ENCODE results near the gene TRIM31.

TRIM31 gene

GRCh38 chr6:30113841-30114240, 951 bp upstream of the TRIM31 start:
- Histone ChIP-seq H3K4me3 (ENCODE audit: low read length) (no peak overlapping the region), H2BK15ac (replicated peaks; ENCODE audit: low read depth) (no peak overlapping the region), H3K23ac (ENCODE audit: low read length) (no peak overlapping the region), H3K4me1 (ENCODE audit: control insufficient read depth, low read depth, low read length) (no peaks in the 10 kb centered on the region), H2BK5ac (ENCODE audit: low read length) (no peak overlapping the region), H3K36me3 (ENCODE audit: control insufficient read depth, insufficient read depth, low read length) (no peaks in the 10 kb centered on the region), H3K9ac (ENCODE audit: low read length) (no peak overlapping the region), H3K27me3 (ENCODE audit: insufficient read depth, low read length, poor library complexity) (peaks cover 2% of the 10 kb centered on the region), H2AK5ac (ENCODE audit: low read length) (no peak overlapping the region), H3K79me2 (ENCODE audit: control insufficient read depth, insufficient read depth, low read length) (no peaks in the 10 kb centered on the region), H4K8ac (ENCODE audit: low read depth, low read length) (no peak overlapping the region), H4K5ac (ENCODE audit: low read length) (no peak overlapping the region), H3K18ac (ENCODE audit: low read length) (no peak overlapping the region), H3K4me2 (ENCODE audit: low read length) (no peak overlapping the region), H3K79me1 (ENCODE audit: low read length) (no peaks in the 10 kb centered on the region), H2BK120ac (ENCODE audit: low read depth, low read length) (no peak overlapping the region), H3K4ac (ENCODE audit: low read depth, low read length) (no peak overlapping the region), H3K27ac (ENCODE audit: low read depth, low read length) (no peak overlapping the region), H3K56ac (ENCODE audit: low read length) (no peak overlapping the region)
- WGBS (ENCODE audit: extremely low coverage, insufficient coverage, low lambda C conversion rate) = no CpG with 5 or more reads among the region's 1 CpG
- no peak for DNase-seq

GRCh38 chr6:30112402-30112994, 392 bp downstream of the TRIM31 start:
- H3K4me3 ChIP-seq (ENCODE audit: low read length) = no peak overlapping the region
- no peak overlapping the region for H2BK15ac ChIP-seq (replicated peaks; ENCODE audit: low read depth)
- no peaks in the 10 kb centered on the region for H3K79me1 ChIP-seq (ENCODE audit: low read length)
- H3K18ac ChIP-seq (ENCODE audit: low read length) = no peak overlapping the region
- H2AK5ac ChIP-seq (ENCODE audit: low read length) = no peak overlapping the region
- no peak overlapping the region for H3K4me2 ChIP-seq (ENCODE audit: low read length)
- no peak for DNase-seq
- H2BK5ac ChIP-seq (ENCODE audit: low read length) = no peak overlapping the region
- H3K23ac ChIP-seq (ENCODE audit: low read length) = no peak overlapping the region
- H3K36me3 ChIP-seq (ENCODE audit: control insufficient read depth, insufficient read depth, low read length) = no peaks in the 10 kb centered on the region
- no peak overlapping the region for H3K9ac ChIP-seq (ENCODE audit: low read length)
- no peak overlapping the region for H3K27ac ChIP-seq (ENCODE audit: low read depth, low read length)
- H3K4ac ChIP-seq (ENCODE audit: low read depth, low read length) = no peak overlapping the region
- no CpG with 5 or more reads among the region's 10 CpGs for WGBS (ENCODE audit: extremely low coverage, insufficient coverage, low lambda C conversion rate)
- H3K4me1 ChIP-seq (ENCODE audit: control insufficient read depth, low read depth, low read length) = no peaks in the 10 kb centered on the region
- peaks cover 2% of the 10 kb centered on the region for H3K27me3 ChIP-seq (ENCODE audit: insufficient read depth, low read length, poor library complexity)
- H4K5ac ChIP-seq (ENCODE audit: low read length) = no peak overlapping the region
- no peaks in the 10 kb centered on the region for H3K79me2 ChIP-seq (ENCODE audit: control insufficient read depth, insufficient read depth, low read length)
- H3K56ac ChIP-seq (ENCODE audit: low read length) = no peak overlapping the region
- no peak overlapping the region for H2BK120ac ChIP-seq (ENCODE audit: low read depth, low read length)
- H4K8ac ChIP-seq (ENCODE audit: low read depth, low read length) = no peak overlapping the region

DNA sequence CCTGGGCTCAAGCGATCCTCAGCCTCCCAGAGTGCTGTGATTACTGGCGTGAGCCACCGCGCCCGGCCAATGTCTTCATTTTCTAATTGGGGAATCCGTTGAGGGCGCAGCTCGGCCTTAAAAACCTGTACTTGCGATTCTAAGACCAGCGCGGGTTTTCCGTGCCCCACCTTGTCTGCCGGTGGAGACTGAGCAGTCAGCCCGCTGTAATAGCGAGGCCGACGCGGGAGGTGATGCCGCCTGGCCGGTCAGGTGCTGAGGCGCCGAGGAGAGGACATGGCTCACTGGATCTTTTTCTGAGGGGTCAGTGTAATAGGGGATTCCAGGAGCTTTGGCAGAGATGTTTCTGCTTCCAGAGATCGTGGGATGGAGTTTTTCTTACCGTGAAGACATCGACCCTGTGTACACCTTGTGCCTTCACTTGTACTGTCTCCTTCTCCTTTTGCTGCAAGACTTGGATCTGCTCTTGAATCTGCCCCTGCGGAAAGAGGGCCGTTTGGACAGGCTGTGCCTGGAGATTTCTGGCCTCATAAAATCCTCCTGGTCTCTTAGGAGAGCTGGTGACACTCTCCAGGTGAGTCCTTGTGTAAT, 1.5 kb downstream of the TRIM31 start:
- Histone ChIP-seq H2AK5ac (ENCODE audit: low read length) (no peak overlapping the region), H4K5ac (ENCODE audit: low read length) (no peak overlapping the region), H3K23ac (ENCODE audit: low read length) (no peak overlapping the region), H3K4me1 (ENCODE audit: control insufficient read depth, low read depth, low read length) (no peaks in the 10 kb centered on the region), H3K36me3 (ENCODE audit: control insufficient read depth, insufficient read depth, low read length) (no peaks in the 10 kb centered on the region), H2BK15ac (replicated peaks; ENCODE audit: low read depth) (no peak overlapping the region), H3K9ac (ENCODE audit: low read length) (no peak overlapping the region), H3K4ac (ENCODE audit: low read depth, low read length) (no peak overlapping the region), H2BK120ac (ENCODE audit: low read depth, low read length) (no peak overlapping the region), H3K4me2 (ENCODE audit: low read length) (no peak overlapping the region), H2BK5ac (ENCODE audit: low read length) (no peak overlapping the region), H3K18ac (ENCODE audit: low read length) (no peak overlapping the region), H4K8ac (ENCODE audit: low read depth, low read length) (no peak overlapping the region), H3K27ac (ENCODE audit: low read depth, low read length) (no peak overlapping the region), H3K56ac (ENCODE audit: low read length) (no peak overlapping the region), H3K79me2 (ENCODE audit: control insufficient read depth, insufficient read depth, low read length) (no peaks in the 10 kb centered on the region), H3K27me3 (ENCODE audit: insufficient read depth, low read length, poor library complexity) (peaks cover 2% of the 10 kb centered on the region), H3K79me1 (ENCODE audit: low read length) (no peaks in the 10 kb centered on the region), H3K4me3 (ENCODE audit: low read length) (no peak overlapping the region)
- WGBS (ENCODE audit: extremely low coverage, insufficient coverage, low lambda C conversion rate) = no CpG with 5 or more reads among the region's 27 CpGs
- DNase-seq = no peak

- no peaks in the 10 kb centered on the region for H3K4me1 ChIP-seq (ENCODE audit: control insufficient read depth, low read depth, low read length)
- no peak overlapping the region for H3K4me2 ChIP-seq (ENCODE audit: low read length)
- H3K36me3 ChIP-seq (ENCODE audit: control insufficient read depth, insufficient read depth, low read length) = no peaks in the 10 kb centered on the region
- H2AK5ac ChIP-seq (ENCODE audit: low read length) = no peak overlapping the region
- H3K79me2 ChIP-seq (ENCODE audit: control insufficient read depth, insufficient read depth, low read length) = no peaks in the 10 kb centered on the region
- no peak overlapping the region for H3K23ac ChIP-seq (ENCODE audit: low read length)
- H3K9ac ChIP-seq (ENCODE audit: low read length) = no peak overlapping the region
- no peak overlapping the region for H3K4me3 ChIP-seq (ENCODE audit: low read length)
- H2BK15ac ChIP-seq (replicated peaks; ENCODE audit: low read depth) = no peak overlapping the region
- DNase-seq = no peak
- H3K79me1 ChIP-seq (ENCODE audit: low read length) = no peaks in the 10 kb centered on the region
- no peak overlapping the region for H4K5ac ChIP-seq (ENCODE audit: low read length)
- WGBS (ENCODE audit: extremely low coverage, insufficient coverage, low lambda C conversion rate) = no CpG with 5 or more reads among the region's 2 CpGs
- no peak overlapping the region for H3K27ac ChIP-seq (ENCODE audit: low read depth, low read length)
- H2BK5ac ChIP-seq (ENCODE audit: low read length) = no peak overlapping the region
- H3K4ac ChIP-seq (ENCODE audit: low read depth, low read length) = no peak overlapping the region
- H3K27me3 ChIP-seq (ENCODE audit: insufficient read depth, low read length, poor library complexity) = peaks cover 24% of the 10 kb centered on the region
- H3K18ac ChIP-seq (ENCODE audit: low read length) = no peak overlapping the region
- H4K8ac ChIP-seq (ENCODE audit: low read depth, low read length) = no peak overlapping the region
- no peak overlapping the region for H3K56ac ChIP-seq (ENCODE audit: low read length)
- H2BK120ac ChIP-seq (ENCODE audit: low read depth, low read length) = no peak overlapping the region
These were observed 8.2 kb downstream of the TRIM31 start for GRCh38 chr6:30104661-30105060.

DNA sequence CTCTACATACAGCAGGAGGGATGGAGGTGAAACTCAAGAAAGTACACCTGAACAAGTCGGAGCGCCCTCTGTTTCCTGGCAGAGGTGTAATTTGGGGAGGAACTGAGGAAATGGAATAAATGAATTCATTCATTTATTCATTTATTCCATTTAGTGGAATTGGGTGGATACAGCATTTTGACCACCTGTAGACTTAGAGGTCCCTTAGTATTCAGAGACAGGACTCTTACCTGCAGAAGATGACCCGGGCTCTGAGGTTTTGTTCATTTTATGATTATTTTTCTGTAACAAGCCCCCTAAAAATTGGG, 9.1 kb downstream of the TRIM31 start:
- peaks cover 29% of the 10 kb centered on the region for H3K27me3 ChIP-seq (ENCODE audit: insufficient read depth, low read length, poor library complexity)
- WGBS (ENCODE audit: extremely low coverage, insufficient coverage, low lambda C conversion rate) = no CpG with 5 or more reads among the region's 3 CpGs
- no peak for DNase-seq

More for the DNA sequence above, 9.1 kb downstream of the TRIM31 start:
- H3K9ac ChIP-seq (ENCODE audit: low read length) = peak overlapping the region; percentile 65
- H3K23ac ChIP-seq (ENCODE audit: low read length) = no peak overlapping the region
- no peak overlapping the region for H3K18ac ChIP-seq (ENCODE audit: low read length)
- H3K4me1 ChIP-seq (ENCODE audit: control insufficient read depth, low read depth, low read length) = no peaks in the 10 kb centered on the region
- H2BK5ac ChIP-seq (ENCODE audit: low read length) = no peak overlapping the region
- H3K79me1 ChIP-seq (ENCODE audit: low read length) = no peaks in the 10 kb centered on the region
- no peak overlapping the region for H3K27ac ChIP-seq (ENCODE audit: low read depth, low read length)
- no peaks in the 10 kb centered on the region for H3K79me2 ChIP-seq (ENCODE audit: control insufficient read depth, insufficient read depth, low read length)
- H2BK120ac ChIP-seq (ENCODE audit: low read depth, low read length) = no peak overlapping the region
- no peak overlapping the region for H4K8ac ChIP-seq (ENCODE audit: low read depth, low read length)
- no peak overlapping the region for H2AK5ac ChIP-seq (ENCODE audit: low read length)
- H3K36me3 ChIP-seq (ENCODE audit: control insufficient read depth, insufficient read depth, low read length) = no peaks in the 10 kb centered on the region
- H3K4ac ChIP-seq (ENCODE audit: low read depth, low read length) = no peak overlapping the region
- H4K5ac ChIP-seq (ENCODE audit: low read length) = no peak overlapping the region
- H3K4me2 ChIP-seq (ENCODE audit: low read length) = peak overlapping the region; percentile 87
- peak overlapping the region; percentile 63 for H3K56ac ChIP-seq (ENCODE audit: low read length)
- no peak overlapping the region for H3K4me3 ChIP-seq (ENCODE audit: low read length)
- H2BK15ac ChIP-seq (replicated peaks; ENCODE audit: low read depth) = no peak overlapping the region

All from mesendoderm (in vitro differentiated cells).